Heart left ventricle (tissue), 16 donors: ENCODE results near the gene BCL3. TPM values are rescaled to one million over a fixed set of nuclear protein-coding genes. Genes with fewer than 3 reads are reported as not detected.

ENCODE experiments used
- ATAC-seq, 4 donors: fragments of 200-7000 bp; cut with Tn5 transposase; one replicate each; pipeline ENCODE4 v1.9.1; 2020 to 2022; ENCODE audit warnings: moderate library complexity in 4 of 4, mild to moderate bottlenecking in 3 of 4, moderate number of reproducible peaks in 1 of 4
- DNase-seq, 5 donors: peaks; one replicate each; pipeline ENCODE4 v3.0.0-alpha.2; 2020
- H3K27ac ChIP-seq, 12 donors: fragments of 200-600 bp; sonication (generic) in 4 of 12; one replicate each; pipeline versions ENCODE4 v1.5.0 to v1.8.0; 2016 to 2022; ENCODE audit warnings: mild to moderate bottlenecking in 2 of 12
- H3K27me3 ChIP-seq, 9 donors: fragments of 200-600 bp; sonication (generic) in 2 of 9; one replicate each; pipeline versions ENCODE4 v1.5.1 to v1.8.0; 2016 to 2022; ENCODE audit warnings: mild to moderate bottlenecking in 3 of 9
- H3K36me3 ChIP-seq, 9 donors: fragments of 200-600 bp; sonication (generic) in 2 of 9; one replicate each; pipeline versions ENCODE4 v1.5.0 to v1.8.0; 2018 to 2022; ENCODE audit warnings: mild to moderate bottlenecking in 2 of 9
- H3K4me1 ChIP-seq, 12 donors: fragments of 200-600 bp; sonication (generic) in 4 of 12; one replicate each; pipeline versions ENCODE4 v1.5.0 to v1.8.0; 2016 to 2022; ENCODE audit warnings: mild to moderate bottlenecking in 3 of 12
- H3K4me3 ChIP-seq, 12 donors: fragments of 200-600 bp; sonication (generic) in 4 of 12; one replicate each; pipeline versions ENCODE4 v1.5.0 to v1.8.0; 2017 to 2022; ENCODE audit warnings: mild to moderate bottlenecking in 9 of 12, moderate library complexity in 4 of 12
- H3K9me3 ChIP-seq, 12 donors: fragments of 200-600 bp; sonication (generic) in 4 of 12; one replicate each; pipeline versions ENCODE4 v1.5.0 to v1.8.0; 2016 to 2022; ENCODE audit warnings: mild to moderate bottlenecking in 1 of 12
- POLR2A ChIP-seq, 2 donors: fragments of 450-650 bp; IDR thresholded peaks; one replicate each; pipeline ENCODE4 v1.6.1; 2017; ENCODE audit warnings: antibody characterized with exemption in 2 of 2, mild to moderate bottlenecking in 2 of 2, moderate library complexity in 2 of 2
- WGBS, 4 donors: extraction: QIAGEN DNeasy Blood & Tissue Kit in 2 of 4; methylation state at CpG; one replicate each; pipeline versions ENCODE4 v1.1.5 to v1.1.7; 2013 to 2018; 5-methylcytosine and 5-hydroxymethylcytosine counted together
- intact Hi-C, 10 donors: fragments of 100-400 bp; cut with DNase I; formaldehyde crosslinking; loops; one replicate each; pipeline versions ENCODE4 v1.11.1 to v1.14.2; 2022
- polyA plus RNA-seq, 2 donors: library from polyadenylated mRNA; stranded (reverse); fragments of 200-250 nt; gene quantifications; one replicate each; pipeline ENCODE4 v1.2.3, GENCODE V29; 2013
- total RNA-seq, 9 donors: library from RNA; depleted of rRNA in 2 of 9; stranded (reverse); fragments of >200 nt in 2 of 9; fragmentation: NEBNext Ultra II Directional in 3 of 9; extraction: Animal tissue kit (Norgen Biotek cat#: 25700) in 3 of 9; gene quantifications; one replicate each; pipeline versions ENCODE4 v1.1.0 to v1.2.4, GENCODE V29; 2016 to 2023
- TF ChIP-seq, protein P1 (sequence below), 12 donors: fragments of 200-600 bp; sonication (generic) in 4 of 12; IDR thresholded peaks; one replicate each; pipeline versions ENCODE4 v1.5.0 to v1.8.0; 2018 to 2022; ENCODE audit warnings: antibody characterized with exemption in 12 of 12, mild to moderate bottlenecking in 5 of 12
- donor health status: ischemic (EF 13 %, LVEDD 7.1; RV severe dilation, severe dysfunction).
- donor health status: healthy with polysubstance abuse.
- donor health status: DM: no; HTN: yes; CAD: no.
- donor health status: DM: no; HTN: no; CAD: no.
- donor health status: ischemic (EF 25% LVEDD 6.9; RV normal size, moderate dysfunction).
- donor health status: ischemic (EF 25% LVEDD 5.7; RV mildly dilated, moderate dysfunction).
- donor health status: healthy.
- donor health status: DM: yes; HTN: yes; CAD: no.
- donor health status: ischemic (EF 35%, LVEDD 5.7; RV mildly dilated, moderate dysfunction).
- donor health status: nonischemic (EF 11% LVEDD 7.7; RV severe dilation, severe dysfunction).
- donor health status: DM: yes; HTN: yes; CAD: no.
- donor health status: PGD.
- donor health status: ischemic (EF 29% LVEDD 5.4; RV normal size, mild dysfunction).
- donor health status: nonischemic (EF 23%, LVEDD 6.1; RV moderate dilation, normal function).

The BCL3 gene
- total and polyA plus RNA-seq, 11 donors = 11.7 to 90.5 (median 18.9) TPM

DNA sequence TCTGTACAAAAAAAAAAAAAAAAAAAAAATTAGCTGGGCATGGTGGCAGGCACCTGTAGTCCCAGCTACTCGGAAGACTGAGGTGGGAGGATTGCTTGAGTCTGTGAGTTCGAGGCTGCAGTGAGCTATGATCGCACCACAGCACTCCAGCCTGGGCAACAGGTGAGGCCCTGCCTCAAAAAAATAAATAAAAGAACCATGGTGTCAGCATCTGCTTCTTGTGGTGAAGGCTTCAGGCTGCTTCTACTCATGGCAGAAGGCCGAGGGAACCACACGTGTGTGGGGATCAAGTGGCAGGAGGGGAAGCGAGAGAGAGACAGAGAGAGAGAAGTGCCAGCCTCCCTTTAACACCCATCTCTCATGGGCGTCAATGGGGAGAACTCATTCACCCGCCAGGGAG is 13.5 kb downstream of the BCL3 start:
- peak overlapping the region in 1 of 12 donors; percentile 15 for H3K27ac ChIP-seq
- H3K4me1 ChIP-seq = peaks cover 1 to 60% (median 15%) of the 10 kb centered on the region in 12 donors
- H3K27me3 ChIP-seq = no peaks in the 10 kb centered on the region
- ATAC-seq (no peak), DNase-seq (no peak)
- TF ChIP-seq, protein P1, sequence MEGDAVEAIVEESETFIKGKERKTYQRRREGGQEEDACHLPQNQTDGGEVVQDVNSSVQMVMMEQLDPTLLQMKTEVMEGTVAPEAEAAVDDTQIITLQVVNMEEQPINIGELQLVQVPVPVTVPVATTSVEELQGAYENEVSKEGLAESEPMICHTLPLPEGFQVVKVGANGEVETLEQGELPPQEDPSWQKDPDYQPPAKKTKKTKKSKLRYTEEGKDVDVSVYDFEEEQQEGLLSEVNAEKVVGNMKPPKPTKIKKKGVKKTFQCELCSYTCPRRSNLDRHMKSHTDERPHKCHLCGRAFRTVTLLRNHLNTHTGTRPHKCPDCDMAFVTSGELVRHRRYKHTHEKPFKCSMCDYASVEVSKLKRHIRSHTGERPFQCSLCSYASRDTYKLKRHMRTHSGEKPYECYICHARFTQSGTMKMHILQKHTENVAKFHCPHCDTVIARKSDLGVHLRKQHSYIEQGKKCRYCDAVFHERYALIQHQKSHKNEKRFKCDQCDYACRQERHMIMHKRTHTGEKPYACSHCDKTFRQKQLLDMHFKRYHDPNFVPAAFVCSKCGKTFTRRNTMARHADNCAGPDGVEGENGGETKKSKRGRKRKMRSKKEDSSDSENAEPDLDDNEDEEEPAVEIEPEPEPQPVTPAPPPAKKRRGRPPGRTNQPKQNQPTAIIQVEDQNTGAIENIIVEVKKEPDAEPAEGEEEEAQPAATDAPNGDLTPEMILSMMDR (IDR thresholded peaks at IDR 0.05) = no peak
- no peak for TF ChIP-seq POLR2A (IDR thresholded peaks at IDR 0.05)
- 81 to 91% (median 90%) methylated on average over 8 of the region's 8 CpGs for WGBS, 4 donors
- no peak overlapping the region for H3K4me3 ChIP-seq
- intact Hi-C loops = loop anchor here in 1 of 10 donors (10.0 kb wide), 1 partner anchor 187 kb away; no protein-coding TSS in a partner anchor
- peaks cover 0 to 42% (median 21%) of the 10 kb centered on the region in 9 donors for H3K36me3 ChIP-seq
- H3K9me3 ChIP-seq = no peaks in the 10 kb centered on the region

- WGBS, 4 donors = 88 to 91% (median 90%) methylated on average over 22 of the region's 22 CpGs
- no peaks in the 10 kb centered on the region for H3K27me3 ChIP-seq
- DNase-seq (peak in 2 of 5 donors; percentile 37 to 64), ATAC-seq (peak in 1 of 4 donors; percentile 38)
- intact Hi-C loops = loop anchor here in 1 of 10 donors (10.0 kb wide), 1 partner anchor 190 kb away; no protein-coding TSS in a partner anchor
- peaks cover 0 to 13% (median 4%) of the 10 kb centered on the region in 9 donors for H3K36me3 ChIP-seq
- peak overlapping the region in 1 of 12 donors; percentile 62 for H3K27ac ChIP-seq
- H3K4me1 ChIP-seq = peaks cover 0 to 56% (median 0%) of the 10 kb centered on the region in 12 donors
- TF ChIP-seq, protein P1 (IDR thresholded peaks at IDR 0.05) = no peak
- no peak overlapping the region for H3K4me3 ChIP-seq
- H3K9me3 ChIP-seq = peaks cover 0 to 8% (median 0%) of the 10 kb centered on the region in 12 donors
Observed at GRCh38 chr19:44765033-44765948, 16.8 kb downstream of the BCL3 start.

GRCh38 chr19:44765949-44766335 is 17.4 kb downstream of the BCL3 start:
- peaks cover 0 to 6% (median 0%) of the 10 kb centered on the region in 9 donors for H3K36me3 ChIP-seq
- no peak for TF ChIP-seq POLR2A (IDR thresholded peaks at IDR 0.05)
- TF ChIP-seq, protein P1 (IDR thresholded peaks at IDR 0.05) = no peak
- peaks cover 0 to 56% (median under 1%) of the 10 kb centered on the region in 12 donors for H3K4me1 ChIP-seq
- no peak for DNase-seq
- ATAC-seq = no peak
- peaks cover 0 to 8% (median 0%) of the 10 kb centered on the region in 12 donors for H3K9me3 ChIP-seq
- intact Hi-C loops = loop anchor here in 1 of 10 donors (10.0 kb wide), 1 partner anchor 191 kb away; no protein-coding TSS in a partner anchor
- H3K27me3 ChIP-seq = no peaks in the 10 kb centered on the region
- WGBS, 4 donors = 84 to 93% (median 90%) methylated on average over 3 of the region's 3 CpGs
- peak overlapping the region in 1 of 12 donors; percentile 62 for H3K27ac ChIP-seq
- no peak overlapping the region for H3K4me3 ChIP-seq
